Stimulated activated CD4-positive, alpha-beta T cell treated with anti-CD3 and anti-CD28 coated beads, Interleukin-1b, Interleukin-23, amount 100 ng/mL, for 4 hours (primary cell): ENCODE data around the gene SELENOP.
"Not testable (repeated sequence)": the region's sequence is repeated elsewhere in the genome, so short reads cannot be mapped to it uniquely, and the experiment has no call there.

Experiments used
- DNase-seq, 2 donors: peaks; one replicate each; pipeline ENCODE4 v3.0.0-alpha.2; 2020; ENCODE audit warnings: low read depth in 2 of 2

Gene SELENOP

DNA sequence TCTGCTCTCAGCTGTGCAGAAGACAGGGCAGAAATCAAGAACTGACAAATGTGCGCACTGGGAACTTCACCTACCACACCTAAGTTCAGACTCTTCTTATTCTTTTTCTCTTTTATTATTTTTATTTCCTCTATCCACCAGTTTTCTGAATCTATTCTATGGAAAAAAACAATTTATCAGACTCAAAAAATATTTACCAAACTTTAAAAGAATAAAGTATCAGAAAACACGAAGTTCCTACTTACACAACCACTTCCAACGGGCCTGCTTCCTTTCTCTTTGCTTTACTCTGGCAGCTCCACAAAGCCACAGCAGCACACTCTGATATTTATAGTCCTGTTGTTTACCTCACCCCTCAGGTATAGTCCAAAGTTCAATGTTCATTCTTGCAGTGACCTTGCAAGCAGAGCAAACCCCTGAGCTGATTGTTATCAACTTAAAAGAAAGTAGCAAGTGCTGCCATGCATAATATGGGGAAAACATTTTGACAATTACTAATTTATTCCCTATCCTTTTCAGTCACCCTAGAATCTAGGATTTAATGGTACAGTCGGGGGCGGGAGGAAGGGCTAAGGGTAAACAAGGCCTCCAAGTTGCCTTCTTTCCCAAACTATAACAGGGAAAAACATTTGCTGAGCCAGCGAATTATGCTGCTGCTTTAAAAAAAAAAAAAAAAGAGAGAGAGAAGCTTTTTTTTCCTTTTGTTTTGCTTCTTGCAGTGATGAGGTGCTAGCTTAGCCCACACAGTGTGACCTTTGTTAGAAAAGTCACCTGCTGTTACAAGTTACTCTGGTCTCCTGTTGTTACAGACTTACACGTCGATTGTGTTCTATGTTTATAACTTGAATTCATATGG lies at the start of gene SELENOP:
Gene SELENOP, minus strand, starts transcription at position 302 of the 856 bp plus-strand sequence. CDS start 3,539 bp downstream, outside the sequence.
- DNase-seq: no peak

GRCh38 chr5:42858687-42859086 lies 47.0 kb upstream of the SELENOP start:
- no peak for DNase-seq

DNA sequence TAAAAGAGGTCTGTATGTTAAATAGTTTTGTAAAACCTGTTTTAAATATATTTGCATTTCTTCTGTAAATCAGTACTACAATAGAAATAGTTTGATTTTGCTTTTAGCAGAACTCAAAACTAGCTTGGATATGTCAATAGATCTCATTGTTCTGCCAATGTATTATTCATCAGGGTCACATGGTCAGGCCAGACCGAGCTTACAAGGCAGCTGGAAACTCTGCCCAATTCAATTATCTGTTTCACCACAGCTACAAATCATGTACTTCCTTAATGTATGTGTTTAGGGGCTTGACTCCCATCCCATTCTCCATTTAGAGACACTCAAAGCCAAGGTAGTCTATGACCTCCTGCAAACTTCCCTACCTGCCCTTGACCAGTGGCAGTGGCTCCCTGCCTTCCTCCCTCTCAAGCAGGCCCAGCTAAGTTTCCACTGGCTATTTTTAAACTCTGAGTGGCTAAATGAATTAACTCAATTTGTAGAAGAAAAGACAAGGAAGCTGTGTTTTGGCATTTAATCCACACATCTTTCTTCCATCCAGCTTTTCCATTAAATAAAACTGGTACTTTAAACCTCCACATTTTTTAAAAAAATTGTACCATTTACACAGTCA lies 46.4 kb upstream of the SELENOP start:
- DNase-seq: no peak

- no peak for DNase-seq
Measured at GRCh38 chr5:42855811-42856210, 44.1 kb upstream of the SELENOP start.

DNA sequence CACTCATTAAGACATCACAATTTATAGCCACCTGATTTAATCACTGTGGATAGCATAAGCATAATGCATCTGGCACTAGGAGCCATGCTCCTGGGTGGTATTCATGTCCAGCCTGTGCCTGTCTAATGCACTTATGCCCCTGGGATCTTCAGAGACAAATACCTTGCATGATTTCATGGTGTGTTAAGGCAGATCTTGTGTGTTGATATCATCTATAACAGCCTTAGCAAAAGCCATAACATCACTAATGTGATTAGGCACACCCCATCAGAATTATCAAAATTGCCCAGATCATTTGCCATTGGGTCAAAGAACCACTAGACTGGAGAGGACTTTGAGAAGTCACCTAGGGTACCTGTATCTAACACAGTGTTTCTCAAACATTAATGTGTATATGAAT lies 43.7 kb upstream of the SELENOP start:
- no peak for DNase-seq

- DNase-seq: no peak
Measured at GRCh38 chr5:42854795-42855194, 43.1 kb upstream of the SELENOP start.

DNA sequence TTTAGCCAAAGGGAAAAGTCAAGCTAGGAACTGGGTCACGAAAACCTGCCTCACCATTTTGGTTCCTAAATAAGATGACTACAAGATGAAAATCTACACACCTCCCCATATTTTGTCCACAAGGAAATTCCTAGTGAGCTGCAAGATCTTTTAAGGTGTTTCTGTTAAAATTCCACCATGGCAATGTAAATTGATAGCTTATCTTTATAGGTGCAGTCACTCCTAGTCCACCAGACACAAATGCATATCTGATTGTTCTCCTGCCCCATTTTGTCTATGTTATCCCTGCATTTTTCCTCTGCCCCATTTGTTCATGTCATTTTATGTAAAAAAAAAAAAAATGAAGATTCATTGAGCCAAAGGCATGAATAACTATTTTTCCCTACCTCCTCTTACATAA lies 41.1 kb upstream of the SELENOP start:
- DNase-seq: no peak

GRCh38 chr5:42851481-42851880 lies 39.8 kb upstream of the SELENOP start:
- no peak for DNase-seq

GRCh38 chr5:42848545-42848944 lies 36.9 kb upstream of the SELENOP start:
- DNase-seq: no peak

DNA sequence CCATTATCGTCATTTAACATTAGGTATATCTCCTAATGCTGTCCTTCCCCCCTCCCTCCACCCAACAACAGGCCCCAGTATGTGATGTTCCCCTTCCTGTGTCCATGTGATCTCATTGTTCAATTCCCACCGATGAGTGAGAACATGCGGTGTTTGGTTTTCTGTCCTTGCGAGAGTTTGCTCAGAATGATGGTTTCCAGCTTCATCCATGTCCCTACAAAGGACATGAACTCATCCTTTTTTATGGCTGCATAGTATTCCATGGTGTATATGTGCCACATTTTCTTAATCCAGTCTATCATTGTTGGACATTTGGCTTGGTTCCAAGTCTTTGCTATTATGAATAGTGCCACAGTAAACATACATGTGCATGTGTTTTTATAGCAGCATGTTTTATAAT lies 32.7 kb upstream of the SELENOP start:
- not testable (repeated sequence) for DNase-seq

DNA sequence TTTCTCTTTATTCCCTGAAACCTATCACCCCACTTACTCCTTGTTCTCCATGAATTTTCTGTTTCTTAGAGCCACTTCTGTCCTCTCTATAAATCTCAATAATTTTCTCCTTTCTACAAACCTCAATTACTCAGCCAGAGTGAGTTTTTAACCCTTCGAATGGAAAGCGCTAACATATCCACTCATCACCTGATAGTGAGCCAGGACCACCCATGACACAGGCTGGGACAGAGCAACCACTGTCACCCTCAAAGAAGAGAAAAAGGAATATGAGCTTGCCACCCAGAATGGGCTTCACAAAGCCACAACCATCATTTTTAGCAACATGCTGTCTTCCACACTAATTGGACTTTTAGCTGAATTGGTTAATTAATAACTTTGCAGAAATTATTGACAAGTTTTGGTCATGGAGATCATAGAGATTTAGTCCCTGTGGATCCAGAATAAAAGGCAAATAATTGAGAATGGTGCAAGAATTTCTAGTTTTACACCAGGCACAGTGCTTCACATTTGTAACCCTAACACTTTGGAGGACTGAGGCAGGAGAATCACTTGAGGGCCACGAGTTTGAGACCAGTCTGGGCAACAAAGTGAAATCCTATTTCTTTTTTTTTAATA lies 32.1 kb upstream of the SELENOP start:
- DNase-seq: no peak

GRCh38 chr5:42842921-42843641 lies 31.4 kb upstream of the SELENOP start:
- DNase-seq: no peak

GRCh38 chr5:42840842-42841567 lies 29.3 kb upstream of the SELENOP start:
- DNase-seq: no peak

- DNase-seq: no peak
Measured at GRCh38 chr5:42840269-42840668, 28.6 kb upstream of the SELENOP start.

- DNase-seq: no peak
Measured at GRCh38 chr5:42839196-42839595, 27.5 kb upstream of the SELENOP start.

- no peak for DNase-seq
Measured at GRCh38 chr5:42837601-42838000, 25.9 kb upstream of the SELENOP start.

GRCh38 chr5:42836070-42836769 lies 24.5 kb upstream of the SELENOP start:
- no peak for DNase-seq

DNA sequence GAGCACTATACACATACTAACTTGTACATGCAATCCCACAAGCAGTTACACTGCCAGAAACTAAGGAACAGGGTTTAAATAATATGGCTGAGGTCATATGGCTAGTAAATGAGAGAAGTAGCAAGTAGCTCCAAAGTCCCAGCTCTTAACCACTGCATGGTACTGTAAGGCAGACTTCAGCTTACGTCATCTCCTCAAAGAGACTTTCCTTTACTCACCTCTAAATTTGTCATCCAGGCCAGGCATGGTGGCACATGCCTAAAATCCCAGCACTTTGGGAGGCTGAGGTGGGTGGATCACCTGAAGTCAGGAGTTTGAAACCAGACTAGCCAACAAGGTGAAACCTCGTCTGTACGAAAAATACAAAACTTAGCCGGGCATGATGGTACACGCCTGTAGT lies 20.4 kb upstream of the SELENOP start:
- DNase-seq: no peak

DNA sequence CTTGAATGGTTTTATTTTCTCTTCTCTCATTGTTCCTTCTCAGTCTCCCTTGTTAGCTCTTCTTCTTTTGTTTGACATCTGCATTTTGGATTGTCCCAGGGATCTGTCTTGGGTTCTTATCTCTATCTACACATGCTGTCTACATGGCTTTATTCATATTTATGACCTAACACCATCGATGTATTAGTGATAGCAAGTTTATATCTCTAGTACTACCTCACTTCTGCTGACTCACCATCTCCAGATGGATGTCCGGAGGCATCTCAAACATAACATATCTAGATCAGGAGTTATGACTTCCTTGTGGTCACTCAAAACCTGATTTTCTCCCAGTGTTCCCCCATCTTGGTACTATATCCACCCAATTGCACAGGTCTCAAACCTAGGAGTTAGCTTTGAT lies 19.2 kb upstream of the SELENOP start:
- no peak for DNase-seq

- DNase-seq: no peak
Measured at GRCh38 chr5:42828671-42829070, 17.0 kb upstream of the SELENOP start.
